ENCODE data around the gene HAP1.

Gene HAP1

DNA sequence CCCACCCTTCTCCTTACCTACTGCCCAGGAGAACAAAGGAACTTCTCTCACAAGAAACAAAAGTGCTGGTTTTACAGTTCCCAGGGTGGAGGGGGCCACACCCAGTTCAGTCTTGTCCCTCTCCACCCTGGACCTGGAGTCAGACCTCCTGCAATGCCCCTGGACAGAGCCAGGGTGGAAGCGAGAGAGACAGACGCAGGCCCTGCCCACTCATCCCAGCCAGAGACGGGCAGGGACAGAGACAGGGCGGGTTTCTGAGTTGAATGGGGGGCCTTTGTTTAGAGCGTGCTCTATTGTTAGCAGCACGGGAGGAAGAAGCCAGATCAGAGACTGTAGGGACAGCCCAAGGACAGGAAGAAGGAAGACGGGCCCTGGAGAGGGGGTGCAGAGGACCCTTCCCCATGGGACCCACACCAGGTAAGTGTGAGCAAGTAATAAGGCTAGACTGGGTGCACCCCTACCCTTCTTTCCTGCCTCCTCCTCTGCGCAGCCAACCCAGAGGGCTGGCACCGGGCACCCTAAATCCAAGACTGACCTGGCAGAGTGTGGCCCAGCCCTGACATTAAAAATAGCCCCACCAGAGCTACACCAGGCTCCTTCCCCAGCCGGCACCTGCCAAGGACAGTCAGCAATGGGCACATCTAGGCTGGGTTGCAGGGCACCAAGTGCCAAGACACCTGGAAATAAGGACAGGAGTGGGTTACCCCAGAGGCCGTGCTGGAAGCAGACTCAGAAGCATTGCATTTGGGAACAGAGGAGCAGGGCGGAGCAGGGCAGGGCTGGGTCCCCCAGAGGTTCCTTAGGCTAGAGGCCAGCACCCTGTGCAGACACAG is 41.2 kb upstream of the HAP1 start:
- Histone ChIP-seq H3K9ac (ENCODE audit: low read length) (no peak overlapping the region), H3K4me2 (ENCODE audit: low read depth, low read length) (no peak overlapping the region), H3K9me3 (replicated peaks; ENCODE audit: insufficient read depth, low read length) (no peaks in the 10 kb centered on the region), H3K27ac (ENCODE audit: low read length) (no peak overlapping the region), H3K36me3 (replicated peaks; ENCODE audit: insufficient read depth, low read length) (no peaks in the 10 kb centered on the region), H3K79me2 (ENCODE audit: low read length) (no peaks in the 10 kb centered on the region), H3K4me1 (ENCODE audit: low read length) (no peaks in the 10 kb centered on the region), H4K20me1 (ENCODE audit: insufficient read depth, low read length) (no peaks in the 10 kb centered on the region), H3K27me3 (replicated peaks; ENCODE audit: insufficient read depth, low read length) (no peaks in the 10 kb centered on the region), H3K9me2 (replicated peaks; ENCODE audit: insufficient read depth, low read length) (no peaks in the 10 kb centered on the region), H2AFZ (ENCODE audit: low read length) (no peak overlapping the region), H3K4me3 (ENCODE audit: low read length) (no peak overlapping the region), H3F3A (ENCODE audit: insufficient read depth, low read length) (no peaks in the 10 kb centered on the region)
- TF ChIP-seq EZH2 (optimal IDR thresholded peaks at IDR 0.05; ENCODE audit: low read depth, low read length), result no peak
- TF ChIP-seq, protein P1, sequence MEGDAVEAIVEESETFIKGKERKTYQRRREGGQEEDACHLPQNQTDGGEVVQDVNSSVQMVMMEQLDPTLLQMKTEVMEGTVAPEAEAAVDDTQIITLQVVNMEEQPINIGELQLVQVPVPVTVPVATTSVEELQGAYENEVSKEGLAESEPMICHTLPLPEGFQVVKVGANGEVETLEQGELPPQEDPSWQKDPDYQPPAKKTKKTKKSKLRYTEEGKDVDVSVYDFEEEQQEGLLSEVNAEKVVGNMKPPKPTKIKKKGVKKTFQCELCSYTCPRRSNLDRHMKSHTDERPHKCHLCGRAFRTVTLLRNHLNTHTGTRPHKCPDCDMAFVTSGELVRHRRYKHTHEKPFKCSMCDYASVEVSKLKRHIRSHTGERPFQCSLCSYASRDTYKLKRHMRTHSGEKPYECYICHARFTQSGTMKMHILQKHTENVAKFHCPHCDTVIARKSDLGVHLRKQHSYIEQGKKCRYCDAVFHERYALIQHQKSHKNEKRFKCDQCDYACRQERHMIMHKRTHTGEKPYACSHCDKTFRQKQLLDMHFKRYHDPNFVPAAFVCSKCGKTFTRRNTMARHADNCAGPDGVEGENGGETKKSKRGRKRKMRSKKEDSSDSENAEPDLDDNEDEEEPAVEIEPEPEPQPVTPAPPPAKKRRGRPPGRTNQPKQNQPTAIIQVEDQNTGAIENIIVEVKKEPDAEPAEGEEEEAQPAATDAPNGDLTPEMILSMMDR (IDR thresholded peaks at IDR 0.05; ENCODE audit: low read length), result no peak
- no peak for TF ChIP-seq EZH2phosphoT487 (IDR thresholded peaks at IDR 0.05; ENCODE audit: low read length)
- no peak for DNase-seq

DNA sequence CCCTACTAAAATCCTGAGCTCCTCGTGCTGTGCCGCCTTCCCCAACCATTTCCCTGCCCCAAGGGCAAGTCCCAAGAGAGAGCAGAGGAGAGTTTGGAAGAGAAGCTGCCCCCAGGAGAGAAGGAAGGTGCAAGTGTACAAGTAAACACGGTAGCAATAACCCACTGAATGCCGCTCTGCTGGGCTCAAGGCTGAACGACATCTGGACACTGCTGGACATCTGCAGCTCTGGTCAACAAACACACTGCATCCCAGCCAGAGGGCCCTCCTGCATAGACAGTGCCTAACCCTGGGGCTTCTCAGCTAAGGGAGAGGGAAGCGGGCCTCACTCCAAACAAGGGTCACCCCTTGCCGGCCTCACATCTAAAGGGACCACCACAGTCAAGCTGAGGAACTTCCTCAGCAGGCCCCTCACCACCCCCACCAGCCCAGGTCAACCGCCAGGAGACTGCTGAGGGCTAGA is 39.3 kb upstream of the HAP1 start:
- Histone ChIP-seq H3K27ac (ENCODE audit: low read length) (no peak overlapping the region), H4K20me1 (ENCODE audit: insufficient read depth, low read length) (no peaks in the 10 kb centered on the region), H2AFZ (ENCODE audit: low read length) (no peak overlapping the region), H3K79me2 (ENCODE audit: low read length) (no peaks in the 10 kb centered on the region), H3K27me3 (replicated peaks; ENCODE audit: insufficient read depth, low read length) (no peaks in the 10 kb centered on the region), H3K4me1 (ENCODE audit: low read length) (no peaks in the 10 kb centered on the region), H3K36me3 (replicated peaks; ENCODE audit: insufficient read depth, low read length) (no peaks in the 10 kb centered on the region), H3K9ac (ENCODE audit: low read length) (no peak overlapping the region), H3F3A (ENCODE audit: insufficient read depth, low read length) (no peaks in the 10 kb centered on the region), H3K9me3 (replicated peaks; ENCODE audit: insufficient read depth, low read length) (no peaks in the 10 kb centered on the region), H3K9me2 (replicated peaks; ENCODE audit: insufficient read depth, low read length) (no peaks in the 10 kb centered on the region), H3K4me2 (ENCODE audit: low read depth, low read length) (no peak overlapping the region), H3K4me3 (ENCODE audit: low read length) (no peak overlapping the region)
- TF ChIP-seq EZH2phosphoT487 (IDR thresholded peaks at IDR 0.05; ENCODE audit: low read length), result no peak
- TF ChIP-seq, protein P1 (IDR thresholded peaks at IDR 0.05; ENCODE audit: low read length), result no peak
- TF ChIP-seq EZH2 (optimal IDR thresholded peaks at IDR 0.05; ENCODE audit: low read depth, low read length), result no peak
- DNase-seq, result no peak

DNA sequence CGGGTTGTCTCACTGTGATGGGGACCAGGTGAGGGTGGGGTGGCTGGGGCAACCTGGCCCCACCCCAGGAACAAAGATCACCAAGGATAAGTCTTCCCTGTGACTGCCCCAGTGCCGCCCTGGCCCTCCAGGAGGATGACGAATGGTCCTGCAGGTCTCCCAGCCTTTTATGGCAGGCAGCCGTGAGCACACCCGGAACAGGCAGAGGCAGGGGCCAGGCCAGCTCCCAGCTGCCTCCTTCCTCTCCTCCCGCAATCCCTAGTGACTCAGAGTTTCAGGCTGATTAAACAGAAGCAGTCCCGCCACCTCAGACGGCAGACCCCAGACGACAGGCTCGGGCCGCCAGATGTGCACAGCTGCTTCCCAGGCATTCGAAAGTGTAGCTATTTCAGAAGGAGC is 38.7 kb upstream of the HAP1 start:
- no peak overlapping the region for H3K4me2 ChIP-seq (ENCODE audit: low read depth, low read length)
- TF ChIP-seq EZH2phosphoT487 (IDR thresholded peaks at IDR 0.05; ENCODE audit: low read length) (no peak), EZH2 (optimal IDR thresholded peaks at IDR 0.05; ENCODE audit: low read depth, low read length) (no peak)
- TF ChIP-seq, protein P1 (IDR thresholded peaks at IDR 0.05; ENCODE audit: low read length), result no peak
- no peaks in the 10 kb centered on the region for H3K27me3 ChIP-seq (replicated peaks; ENCODE audit: insufficient read depth, low read length)
- H2AFZ ChIP-seq (ENCODE audit: low read length), result no peak overlapping the region
- no peaks in the 10 kb centered on the region for H3F3A ChIP-seq (ENCODE audit: insufficient read depth, low read length)
- H3K4me3 ChIP-seq (ENCODE audit: low read length), result no peak overlapping the region
- no peak overlapping the region for H3K9ac ChIP-seq (ENCODE audit: low read length)
- no peaks in the 10 kb centered on the region for H3K36me3 ChIP-seq (replicated peaks; ENCODE audit: insufficient read depth, low read length)
- no peaks in the 10 kb centered on the region for H3K79me2 ChIP-seq (ENCODE audit: low read length)
- no peaks in the 10 kb centered on the region for H3K9me2 ChIP-seq (replicated peaks; ENCODE audit: insufficient read depth, low read length)
- H4K20me1 ChIP-seq (ENCODE audit: insufficient read depth, low read length), result no peaks in the 10 kb centered on the region
- DNase-seq, result no peak
- H3K27ac ChIP-seq (ENCODE audit: low read length), result no peak overlapping the region
- H3K9me3 ChIP-seq (replicated peaks; ENCODE audit: insufficient read depth, low read length), result no peaks in the 10 kb centered on the region
- H3K4me1 ChIP-seq (ENCODE audit: low read length), result no peaks in the 10 kb centered on the region
